Panc1 (cell line): ENCODE data around the gene CDC42EP3. TPM values are rescaled to one million over a fixed set of nuclear protein-coding genes. Genes with fewer than 3 reads are reported as not detected.
A peak's percentile ranks its signal among the peaks of the same experiment; 100 is the strongest.

Experiments
- ATAC-seq: fragments of 200-7000 bp; cut with Tn5 transposase; 2 replicates; pipeline ENCODE4 v1.9.1; 2020; ENCODE audit warnings: mild to moderate bottlenecking, moderate library complexity
- BruUV-seq: library from RNA; stranded (reverse); fragments of 400-500 nt; replicated peaks from 2 replicates; lab custom pipeline; 2021; lab: Mats Ljungman, UMichigan
- CTCF ChIA-PET: fragments of 300-600 bp; sonication (Branson Sonifier 250); formaldehyde crosslinking; loops from one replicate; lab custom pipeline; 2022; ENCODE audit warnings: antibody characterized with exemption; lab: Charles Lee
- POLR2A ChIA-PET: fragments of 300-600 bp; sonication (Branson Sonifier 250); formaldehyde crosslinking; loops from one replicate; lab custom pipeline; 2022; ENCODE audit warnings: antibody characterized with exemption; lab: Charles Lee
- DNase-seq: peaks from one replicate; pipeline ENCODE4 v3.0.0-alpha.2; 2010; ENCODE audit warnings: low read depth, low spot score
- H3K27ac ChIP-seq: 2 replicates; pipeline ENCODE4 v1.5.1; 2011; ENCODE audit warnings: mild to moderate bottlenecking, low read length, inconsistent platforms
- H3K27me3 ChIP-seq: fragments of 200-500 bp; sonication (Bioruptor generic); 2 replicates; pipeline ENCODE4 v1.6.0; 2014; ENCODE audit warnings: low read length, inconsistent platforms; ENCODE audit not compliant: control insufficient read depth, insufficient read depth
- H3K36me3 ChIP-seq: fragments of 200-500 bp; sonication (Bioruptor generic); 2 replicates; pipeline ENCODE4 v1.5.1; 2014; ENCODE audit warnings: inconsistent platforms, mild to moderate bottlenecking, low read length, moderate library complexity; ENCODE audit not compliant: control insufficient read depth, insufficient read depth
- H3K4me1 ChIP-seq: 2 replicates; pipeline ENCODE4 v1.5.1; 2011; ENCODE audit warnings: inconsistent platforms, mild to moderate bottlenecking, low read length, moderate library complexity; ENCODE audit not compliant: control insufficient read depth, insufficient read depth
- H3K4me3 ChIP-seq, 2 experiments: 2 replicates each; pipeline ENCODE4 v1.5.1; 2011 to 2012; ENCODE audit warnings: low read depth in 2 of 2, low read length in 2 of 2, mild to moderate bottlenecking in 2 of 2, inconsistent platforms in 1 of 2, moderate library complexity in 1 of 2
- H3K9me3 ChIP-seq: fragments of 200-500 bp; sonication (Bioruptor generic); 2 replicates; pipeline ENCODE4 v1.5.1; 2014; ENCODE audit warnings: low read depth, mild to moderate bottlenecking, inconsistent platforms, low read length, moderate library complexity; ENCODE audit not compliant: control insufficient read depth, insufficient read depth
- POLR2AphosphoS5 ChIP-seq: IDR thresholded peaks from 2 replicates; pipeline ENCODE4 v1.6.1; 2012; ENCODE audit warnings: mild to moderate bottlenecking, low read depth, low read length, moderate library complexity
- SIN3A ChIP-seq: IDR thresholded peaks from 2 replicates; pipeline ENCODE4 v1.6.1; 2012; ENCODE audit warnings: low read depth, mild to moderate bottlenecking, low read length, moderate library complexity, borderline replicate concordance; ENCODE audit not compliant: insufficient read depth
- TCF7L2 ChIP-seq: IDR thresholded peaks from 2 replicates; pipeline ENCODE4 v1.6.1; 2011; ENCODE audit warnings: mild to moderate bottlenecking, low read depth, low read length, inconsistent platforms
- in situ Hi-C: cut with HindIII; loops from 2 replicates; pipeline ENCODE4 v1.10.0; 2016; ENCODE audit warnings: low sequenced_read_pairs, low pct_unique_long_range_greater_than_20kb
- intact Hi-C: fragments of 100-400 bp; cut with micrococcal nuclease; formaldehyde crosslinking; loops from one replicate; pipeline ENCODE4 v1.10.0; 2022; ENCODE audit not compliant: unreplicated experiment
- total RNA-seq: library from RNA; stranded (reverse); gene quantifications from one replicate; pipeline ENCODE4 v1.2.1, GENCODE V29; 2021; ENCODE audit not compliant: unreplicated experiment
- TF ChIP-seq, protein P1 (sequence below): fragments of 450-650 bp; IDR thresholded peaks from 2 replicates; pipeline ENCODE4 v1.5.1; 2017; ENCODE audit warnings: mild to moderate bottlenecking
- TF ChIP-seq, protein P2 (sequence below), 2 experiments: IDR thresholded peaks; 2 replicates each; pipeline ENCODE4 v1.6.1; 2011 to 2012; ENCODE audit warnings: low read depth in 2 of 2, control low read depth in 1 of 2, low read length in 1 of 2, mild to moderate bottlenecking in 1 of 2, moderate library complexity in 1 of 2; ENCODE audit not compliant: insufficient read depth in 1 of 2

CDC42EP3 gene
- total RNA-seq, 1 experiment from 2014 or later: 6.1 TPM

- Histone ChIP-seq H3K9me3 (no peaks in the 10 kb centered on the region), H3K36me3 (no peaks in the 10 kb centered on the region), H3K27me3 (no peaks in the 10 kb centered on the region), H3K27ac (no peak overlapping the region), H3K4me3 (no peak overlapping the region), H3K4me1 (no peaks in the 10 kb centered on the region)
- TF ChIP-seq TCF7L2 (no peak), POLR2AphosphoS5 (no peak), SIN3A (no peak)
- TF ChIP-seq, protein P1, sequence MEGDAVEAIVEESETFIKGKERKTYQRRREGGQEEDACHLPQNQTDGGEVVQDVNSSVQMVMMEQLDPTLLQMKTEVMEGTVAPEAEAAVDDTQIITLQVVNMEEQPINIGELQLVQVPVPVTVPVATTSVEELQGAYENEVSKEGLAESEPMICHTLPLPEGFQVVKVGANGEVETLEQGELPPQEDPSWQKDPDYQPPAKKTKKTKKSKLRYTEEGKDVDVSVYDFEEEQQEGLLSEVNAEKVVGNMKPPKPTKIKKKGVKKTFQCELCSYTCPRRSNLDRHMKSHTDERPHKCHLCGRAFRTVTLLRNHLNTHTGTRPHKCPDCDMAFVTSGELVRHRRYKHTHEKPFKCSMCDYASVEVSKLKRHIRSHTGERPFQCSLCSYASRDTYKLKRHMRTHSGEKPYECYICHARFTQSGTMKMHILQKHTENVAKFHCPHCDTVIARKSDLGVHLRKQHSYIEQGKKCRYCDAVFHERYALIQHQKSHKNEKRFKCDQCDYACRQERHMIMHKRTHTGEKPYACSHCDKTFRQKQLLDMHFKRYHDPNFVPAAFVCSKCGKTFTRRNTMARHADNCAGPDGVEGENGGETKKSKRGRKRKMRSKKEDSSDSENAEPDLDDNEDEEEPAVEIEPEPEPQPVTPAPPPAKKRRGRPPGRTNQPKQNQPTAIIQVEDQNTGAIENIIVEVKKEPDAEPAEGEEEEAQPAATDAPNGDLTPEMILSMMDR: no peak
- TF ChIP-seq, protein P2, sequence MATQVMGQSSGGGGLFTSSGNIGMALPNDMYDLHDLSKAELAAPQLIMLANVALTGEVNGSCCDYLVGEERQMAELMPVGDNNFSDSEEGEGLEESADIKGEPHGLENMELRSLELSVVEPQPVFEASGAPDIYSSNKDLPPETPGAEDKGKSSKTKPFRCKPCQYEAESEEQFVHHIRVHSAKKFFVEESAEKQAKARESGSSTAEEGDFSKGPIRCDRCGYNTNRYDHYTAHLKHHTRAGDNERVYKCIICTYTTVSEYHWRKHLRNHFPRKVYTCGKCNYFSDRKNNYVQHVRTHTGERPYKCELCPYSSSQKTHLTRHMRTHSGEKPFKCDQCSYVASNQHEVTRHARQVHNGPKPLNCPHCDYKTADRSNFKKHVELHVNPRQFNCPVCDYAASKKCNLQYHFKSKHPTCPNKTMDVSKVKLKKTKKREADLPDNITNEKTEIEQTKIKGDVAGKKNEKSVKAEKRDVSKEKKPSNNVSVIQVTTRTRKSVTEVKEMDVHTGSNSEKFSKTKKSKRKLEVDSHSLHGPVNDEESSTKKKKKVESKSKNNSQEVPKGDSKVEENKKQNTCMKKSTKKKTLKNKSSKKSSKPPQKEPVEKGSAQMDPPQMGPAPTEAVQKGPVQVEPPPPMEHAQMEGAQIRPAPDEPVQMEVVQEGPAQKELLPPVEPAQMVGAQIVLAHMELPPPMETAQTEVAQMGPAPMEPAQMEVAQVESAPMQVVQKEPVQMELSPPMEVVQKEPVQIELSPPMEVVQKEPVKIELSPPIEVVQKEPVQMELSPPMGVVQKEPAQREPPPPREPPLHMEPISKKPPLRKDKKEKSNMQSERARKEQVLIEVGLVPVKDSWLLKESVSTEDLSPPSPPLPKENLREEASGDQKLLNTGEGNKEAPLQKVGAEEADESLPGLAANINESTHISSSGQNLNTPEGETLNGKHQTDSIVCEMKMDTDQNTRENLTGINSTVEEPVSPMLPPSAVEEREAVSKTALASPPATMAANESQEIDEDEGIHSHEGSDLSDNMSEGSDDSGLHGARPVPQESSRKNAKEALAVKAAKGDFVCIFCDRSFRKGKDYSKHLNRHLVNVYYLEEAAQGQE (IDR thresholded peaks at IDR 0.05; ENCODE audit: insufficient read depth in 1 of 2, low read depth in 2 of 2, low read length in 1 of 2): no peak
- ChIA-PET POLR2A (no interaction called here), CTCF (interaction anchor here (0.7 kb wide), 1 partner anchor 11 kb away, joined by 4 read pairs; no protein-coding TSS in a partner anchor)
- no peak for DNase-seq
- intact Hi-C loops (no loop called here), in situ Hi-C loops (no loop called here)
- BruUV-seq: no TSS peak
- peak; percentile 47; the same call in 1 of the 2 replicates for ATAC-seq
Measured at GRCh38 chr2:37652199-37652640, 19.2 kb downstream of the CDC42EP3 start.

DNA sequence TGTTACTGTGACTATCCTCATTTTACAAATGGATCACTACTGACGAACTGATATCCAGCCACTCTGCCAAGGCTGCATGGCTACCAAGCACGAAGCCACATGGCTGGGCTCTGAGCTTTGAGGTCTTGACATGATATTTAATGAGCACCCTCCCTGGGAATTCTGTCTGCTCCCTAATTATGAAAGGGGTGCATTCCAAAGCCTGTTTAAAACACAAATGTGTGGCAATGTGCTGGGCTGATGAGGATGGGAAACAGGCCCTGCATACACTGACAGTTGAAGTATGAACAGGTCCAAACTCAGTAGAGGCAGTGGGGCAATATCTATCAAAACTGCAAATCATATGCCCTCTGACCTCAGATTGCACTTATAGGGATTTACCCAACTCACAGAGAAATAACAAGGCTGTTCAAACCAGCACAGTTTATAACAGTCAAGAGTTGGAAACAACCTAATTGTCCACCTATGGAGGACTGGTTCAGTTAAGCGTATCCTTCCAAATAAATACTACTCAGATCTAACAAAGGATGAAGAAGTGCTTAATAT is 20.8 kb downstream of the CDC42EP3 start:
- Histone ChIP-seq H3K9me3 (no peaks in the 10 kb centered on the region), H3K36me3 (no peaks in the 10 kb centered on the region), H3K27me3 (no peaks in the 10 kb centered on the region), H3K4me3 (no peak overlapping the region), H3K4me1 (no peaks in the 10 kb centered on the region), H3K27ac (no peak overlapping the region)
- ATAC-seq (no peak), DNase-seq (no peak)
- CTCF ChIA-PET: no interaction called here
- BruUV-seq: no TSS peak
- in situ Hi-C loops: no loop called here
- TF ChIP-seq SIN3A: no peak
- no peak for TF ChIP-seq POLR2AphosphoS5
- intact Hi-C loops: no loop called here
- POLR2A ChIA-PET: no interaction called here

- BruUV-seq: no TSS peak
Measured at GRCh38 chr2:37649518-37649917, 21.9 kb downstream of the CDC42EP3 start.

More at GRCh38 chr2:37649518-37649917, 21.9 kb downstream of the CDC42EP3 start:
- no peak overlapping the region for H3K27ac ChIP-seq
- intact Hi-C loops: no loop called here
- H3K27me3 ChIP-seq: no peaks in the 10 kb centered on the region
- ATAC-seq (no peak), DNase-seq (no peak)
- POLR2A ChIA-PET: no interaction called here
- no peaks in the 10 kb centered on the region for H3K36me3 ChIP-seq
- TF ChIP-seq TCF7L2 (no peak), SIN3A (no peak)
- TF ChIP-seq, protein P2 (IDR thresholded peaks at IDR 0.05; ENCODE audit: insufficient read depth in 1 of 2, low read depth in 2 of 2, low read length in 1 of 2): no peak
- in situ Hi-C loops: no loop called here
- H3K9me3 ChIP-seq: no peaks in the 10 kb centered on the region
- no peak overlapping the region for H3K4me3 ChIP-seq
- no peaks in the 10 kb centered on the region for H3K4me1 ChIP-seq
- CTCF ChIA-PET: no interaction called here
